NB4 (cell line): ENCODE results near the gene PAMR1.

ENCODE experiments used
- MAX ChIP-seq: IDR thresholded peaks from 2 replicates; pipeline ENCODE4 v1.6.1; 2011; ENCODE audit warnings: low read depth, low read length
- POLR2A ChIP-seq: IDR thresholded peaks from 2 replicates; pipeline ENCODE4 v1.6.1; 2011; ENCODE audit warnings: mild to moderate bottlenecking; ENCODE audit not compliant: insufficient read length; ENCODE audit errors: extremely low read depth
- TF ChIP-seq, protein P1 (sequence below): IDR thresholded peaks from one replicate; pipeline ENCODE4 v1.5.1; 2012; ENCODE audit warnings: low read depth, low read length

DNA sequence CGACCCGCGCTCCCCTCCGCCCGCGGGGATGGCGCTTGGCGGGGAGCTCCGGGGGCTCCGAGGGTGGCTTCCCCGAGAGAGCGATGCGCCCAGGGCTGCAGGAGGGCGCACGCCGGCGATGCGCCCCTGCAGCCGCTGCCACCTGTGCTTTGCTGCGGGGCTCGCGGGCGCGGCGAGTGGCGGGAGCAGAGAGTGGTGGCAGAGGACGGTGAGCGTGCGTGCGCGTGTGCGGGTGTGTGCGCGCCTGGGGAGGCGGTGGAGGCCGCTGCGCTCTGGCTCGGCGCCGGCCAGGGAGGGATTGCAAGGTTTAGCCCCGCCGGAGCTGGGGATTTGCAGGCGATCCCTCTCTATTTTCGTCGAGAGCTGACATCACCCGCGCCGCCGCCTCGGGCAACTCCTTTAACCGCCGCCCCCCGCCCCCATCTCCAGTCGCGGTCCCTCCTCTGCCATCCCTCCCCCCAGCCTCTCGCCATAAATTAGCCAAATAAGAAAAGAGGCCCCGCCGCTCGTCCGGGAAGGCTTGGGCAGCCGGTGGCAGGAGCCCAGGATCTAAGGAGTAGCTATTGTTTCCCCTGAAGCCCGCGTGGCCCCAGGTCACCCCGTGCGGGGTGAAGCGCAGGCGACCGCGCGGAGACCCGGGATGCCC is 106.1 kb downstream of the PAMR1 start, which contains the start of gene SLC1A2:
- TF ChIP-seq, protein P1, sequence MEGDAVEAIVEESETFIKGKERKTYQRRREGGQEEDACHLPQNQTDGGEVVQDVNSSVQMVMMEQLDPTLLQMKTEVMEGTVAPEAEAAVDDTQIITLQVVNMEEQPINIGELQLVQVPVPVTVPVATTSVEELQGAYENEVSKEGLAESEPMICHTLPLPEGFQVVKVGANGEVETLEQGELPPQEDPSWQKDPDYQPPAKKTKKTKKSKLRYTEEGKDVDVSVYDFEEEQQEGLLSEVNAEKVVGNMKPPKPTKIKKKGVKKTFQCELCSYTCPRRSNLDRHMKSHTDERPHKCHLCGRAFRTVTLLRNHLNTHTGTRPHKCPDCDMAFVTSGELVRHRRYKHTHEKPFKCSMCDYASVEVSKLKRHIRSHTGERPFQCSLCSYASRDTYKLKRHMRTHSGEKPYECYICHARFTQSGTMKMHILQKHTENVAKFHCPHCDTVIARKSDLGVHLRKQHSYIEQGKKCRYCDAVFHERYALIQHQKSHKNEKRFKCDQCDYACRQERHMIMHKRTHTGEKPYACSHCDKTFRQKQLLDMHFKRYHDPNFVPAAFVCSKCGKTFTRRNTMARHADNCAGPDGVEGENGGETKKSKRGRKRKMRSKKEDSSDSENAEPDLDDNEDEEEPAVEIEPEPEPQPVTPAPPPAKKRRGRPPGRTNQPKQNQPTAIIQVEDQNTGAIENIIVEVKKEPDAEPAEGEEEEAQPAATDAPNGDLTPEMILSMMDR = no peak
- TF ChIP-seq MAX (no peak), POLR2A (no peak)
